Neural cell (in vitro differentiated cells): ENCODE measurements around the gene CNTNAP5. TPM values are rescaled to one million over a fixed set of nuclear protein-coding genes. Genes with fewer than 3 reads are reported as not detected.

Experiments
- H2AFZ ChIP-seq: fragments of 200-600, 300-800 bp; sonication (generic), shearing (Covaris generic); 2 replicates; pipeline ENCODE4 v1.6.0; 2014; ENCODE audit warnings: low read depth, mild to moderate bottlenecking, antibody characterized with exemption, low read length, moderate library complexity
- H3F3A ChIP-seq: fragments of 200-600 bp; shearing (Covaris generic); 2 replicates; pipeline ENCODE4 v1.6.1; 2016; ENCODE audit warnings: mild to moderate bottlenecking, moderate library complexity, mixed read lengths, antibody characterized with exemption, low read length; ENCODE audit not compliant: insufficient read depth, poor library complexity, severe bottlenecking
- H3K27ac ChIP-seq: fragments of 200-600, 300-800 bp; sonication (generic), shearing (Covaris generic); 2 replicates; pipeline ENCODE4 v1.5.1; 2014; ENCODE audit warnings: mild to moderate bottlenecking, low read length, moderate library complexity
- H3K27me3 ChIP-seq: fragments of 300-800, 200-600 bp; sonication (generic), shearing (Covaris generic); 2 replicates; pipeline ENCODE4 v1.6.0; 2014; ENCODE audit warnings: mild to moderate bottlenecking, low read depth, low read length, moderate library complexity; ENCODE audit not compliant: insufficient read depth
- H3K36me3 ChIP-seq: fragments of 300-800, 200-600 bp; sonication (generic), shearing (Covaris generic); 2 replicates; pipeline ENCODE4 v1.5.1; 2014; ENCODE audit warnings: mild to moderate bottlenecking, antibody characterized with exemption, low read length, moderate library complexity; ENCODE audit not compliant: insufficient read depth
- H3K4me2 ChIP-seq: fragments of 300-800, 200-600 bp; sonication (generic), shearing (Covaris generic); 2 replicates; pipeline ENCODE4 v1.6.0; 2014; ENCODE audit warnings: mild to moderate bottlenecking, low read length
- H3K4me3 ChIP-seq: fragments of 300-800, 200-600 bp; sonication (generic), shearing (Covaris generic); 2 replicates; pipeline ENCODE4 v1.5.1; 2014; ENCODE audit warnings: mild to moderate bottlenecking, low read length, moderate library complexity
- H3K79me2 ChIP-seq: fragments of 200-600 bp; shearing (Covaris generic); replicated peaks from 2 replicates; pipeline ENCODE4 v1.6.0; 2014; ENCODE audit warnings: mild to moderate bottlenecking, low read length, moderate library complexity; ENCODE audit not compliant: insufficient read depth
- H3K9ac ChIP-seq: fragments of 300-800, 200-600 bp; sonication (generic), shearing (Covaris generic); 2 replicates; pipeline ENCODE4 v1.6.1; 2016; ENCODE audit warnings: mild to moderate bottlenecking, low read length, mixed read lengths
- H3K9me2 ChIP-seq: fragments of 200-600 bp; shearing (Covaris generic); 2 replicates; pipeline ENCODE4 v1.6.1; 2016; ENCODE audit warnings: mild to moderate bottlenecking, low read length, mixed read lengths; ENCODE audit not compliant: insufficient read depth
- H3K9me3 ChIP-seq: fragments of 200-600, 300-800 bp; sonication (generic), shearing (Covaris generic); 2 replicates; pipeline ENCODE4 v1.6.1; 2016; ENCODE audit warnings: mild to moderate bottlenecking, mixed run types, low read length, moderate library complexity, mixed read lengths
- H4K20me1 ChIP-seq: fragments of 200-600 bp; shearing (Covaris generic); 2 replicates; pipeline ENCODE4 v1.6.1; 2016; ENCODE audit warnings: mild to moderate bottlenecking, mixed run types; ENCODE audit not compliant: insufficient read depth
- EP300 ChIP-seq: fragments of 450-650 bp; conservative IDR thresholded peaks from 2 replicates; pipeline ENCODE4 v1.6.1; 2014; ENCODE audit warnings: antibody characterized with exemption, mild to moderate bottlenecking, moderate library complexity; ENCODE audit not compliant: poor library complexity, severe bottlenecking
- EZH2 ChIP-seq: fragments of 200-600, 300-800 bp; shearing (Covaris generic), sonication (generic); IDR thresholded peaks from 2 replicates; pipeline ENCODE4 v1.6.1; 2014; ENCODE audit warnings: antibody characterized with exemption, low read length, borderline replicate concordance, mild to moderate bottlenecking; ENCODE audit not compliant: insufficient read depth, poor library complexity, severe bottlenecking
- MXI1 ChIP-seq: fragments of 450-650 bp; conservative IDR thresholded peaks from 2 replicates; pipeline ENCODE4 v1.6.1; 2014; ENCODE audit warnings: antibody characterized with exemption, mild to moderate bottlenecking; ENCODE audit not compliant: poor library complexity, severe bottlenecking
- POLR2AphosphoS5 ChIP-seq: IDR thresholded peaks from 2 replicates; pipeline ENCODE4 v1.6.1; 2012
- RAD21 ChIP-seq: fragments of 450-650 bp; conservative IDR thresholded peaks from 2 replicates; pipeline ENCODE4 v1.6.1; 2014; ENCODE audit warnings: antibody characterized with exemption, mild to moderate bottlenecking, moderate library complexity
- SMC3 ChIP-seq: fragments of 450-650 bp; conservative IDR thresholded peaks from 2 replicates; pipeline ENCODE4 v1.6.1; 2014; ENCODE audit warnings: antibody characterized with exemption, mild to moderate bottlenecking, moderate library complexity; ENCODE audit not compliant: poor library complexity
- TAF1 ChIP-seq: IDR thresholded peaks from 2 replicates; pipeline ENCODE4 v1.6.1; 2012; ENCODE audit warnings: low read depth
- polyA plus RNA-seq: library from polyadenylated mRNA; depleted of rRNA; stranded (reverse); fragments of >200 nt; gene quantifications from 2 replicates; pipeline ENCODE4 v1.2.3, GENCODE V29; 2014
- TF ChIP-seq, protein P1 (sequence below): IDR thresholded peaks from 2 replicates; pipeline ENCODE4 v1.6.1; 2012; ENCODE audit warnings: borderline replicate concordance
- TF ChIP-seq, protein P2 (sequence below): fragments of 450-650 bp; IDR thresholded peaks from 2 replicates; pipeline ENCODE4 v1.5.1; 2014; ENCODE audit warnings: antibody characterized with exemption, mild to moderate bottlenecking, moderate library complexity; ENCODE audit not compliant: poor library complexity, severe bottlenecking

Gene CNTNAP5
- polyA plus RNA-seq, 1 donor from 2014 or later, result 19.3 TPM

DNA sequence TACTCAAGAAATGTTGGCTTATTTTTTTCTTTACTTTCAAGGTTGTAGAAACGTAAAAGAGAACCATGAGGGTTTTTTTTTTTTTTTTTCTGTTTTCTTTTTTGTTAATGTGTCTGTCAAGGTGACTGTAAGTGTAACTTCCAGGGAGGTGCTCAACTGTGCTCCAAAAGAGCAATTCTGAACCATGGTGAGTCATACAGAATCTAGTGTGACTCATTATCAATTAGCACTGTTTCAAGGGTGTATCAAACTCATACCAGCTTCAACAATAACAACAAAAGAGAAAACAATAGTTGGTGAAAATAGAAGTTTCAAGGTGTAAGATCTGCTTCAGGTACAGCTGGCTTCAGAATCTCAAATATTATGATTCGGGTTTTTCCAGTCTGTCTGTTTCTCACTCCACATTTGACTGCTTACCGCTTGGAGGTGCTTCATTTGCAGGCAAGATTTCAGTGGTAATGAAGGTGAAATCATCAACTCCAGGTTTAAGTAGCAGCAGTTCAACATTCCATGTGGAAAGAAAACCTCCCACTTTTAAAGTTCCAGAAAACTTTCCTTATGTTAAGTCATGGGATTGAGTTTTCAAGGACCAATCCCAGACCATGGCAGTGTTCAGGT, 850.6 kb downstream of the CNTNAP5 start:
- no peaks in the 10 kb centered on the region for H3K36me3 ChIP-seq
- no peaks in the 10 kb centered on the region for H3F3A ChIP-seq
- H3K9ac ChIP-seq, result no peak overlapping the region
- no peaks in the 10 kb centered on the region for H3K9me3 ChIP-seq
- H4K20me1 ChIP-seq, result no peaks in the 10 kb centered on the region
- TF ChIP-seq POLR2AphosphoS5 (no peak), MXI1 (no peak), EZH2 (no peak), TAF1 (no peak), RAD21 (no peak), SMC3 (no peak), EP300 (no peak)
- TF ChIP-seq, protein P1, sequence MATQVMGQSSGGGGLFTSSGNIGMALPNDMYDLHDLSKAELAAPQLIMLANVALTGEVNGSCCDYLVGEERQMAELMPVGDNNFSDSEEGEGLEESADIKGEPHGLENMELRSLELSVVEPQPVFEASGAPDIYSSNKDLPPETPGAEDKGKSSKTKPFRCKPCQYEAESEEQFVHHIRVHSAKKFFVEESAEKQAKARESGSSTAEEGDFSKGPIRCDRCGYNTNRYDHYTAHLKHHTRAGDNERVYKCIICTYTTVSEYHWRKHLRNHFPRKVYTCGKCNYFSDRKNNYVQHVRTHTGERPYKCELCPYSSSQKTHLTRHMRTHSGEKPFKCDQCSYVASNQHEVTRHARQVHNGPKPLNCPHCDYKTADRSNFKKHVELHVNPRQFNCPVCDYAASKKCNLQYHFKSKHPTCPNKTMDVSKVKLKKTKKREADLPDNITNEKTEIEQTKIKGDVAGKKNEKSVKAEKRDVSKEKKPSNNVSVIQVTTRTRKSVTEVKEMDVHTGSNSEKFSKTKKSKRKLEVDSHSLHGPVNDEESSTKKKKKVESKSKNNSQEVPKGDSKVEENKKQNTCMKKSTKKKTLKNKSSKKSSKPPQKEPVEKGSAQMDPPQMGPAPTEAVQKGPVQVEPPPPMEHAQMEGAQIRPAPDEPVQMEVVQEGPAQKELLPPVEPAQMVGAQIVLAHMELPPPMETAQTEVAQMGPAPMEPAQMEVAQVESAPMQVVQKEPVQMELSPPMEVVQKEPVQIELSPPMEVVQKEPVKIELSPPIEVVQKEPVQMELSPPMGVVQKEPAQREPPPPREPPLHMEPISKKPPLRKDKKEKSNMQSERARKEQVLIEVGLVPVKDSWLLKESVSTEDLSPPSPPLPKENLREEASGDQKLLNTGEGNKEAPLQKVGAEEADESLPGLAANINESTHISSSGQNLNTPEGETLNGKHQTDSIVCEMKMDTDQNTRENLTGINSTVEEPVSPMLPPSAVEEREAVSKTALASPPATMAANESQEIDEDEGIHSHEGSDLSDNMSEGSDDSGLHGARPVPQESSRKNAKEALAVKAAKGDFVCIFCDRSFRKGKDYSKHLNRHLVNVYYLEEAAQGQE, result no peak
- TF ChIP-seq, protein P2, sequence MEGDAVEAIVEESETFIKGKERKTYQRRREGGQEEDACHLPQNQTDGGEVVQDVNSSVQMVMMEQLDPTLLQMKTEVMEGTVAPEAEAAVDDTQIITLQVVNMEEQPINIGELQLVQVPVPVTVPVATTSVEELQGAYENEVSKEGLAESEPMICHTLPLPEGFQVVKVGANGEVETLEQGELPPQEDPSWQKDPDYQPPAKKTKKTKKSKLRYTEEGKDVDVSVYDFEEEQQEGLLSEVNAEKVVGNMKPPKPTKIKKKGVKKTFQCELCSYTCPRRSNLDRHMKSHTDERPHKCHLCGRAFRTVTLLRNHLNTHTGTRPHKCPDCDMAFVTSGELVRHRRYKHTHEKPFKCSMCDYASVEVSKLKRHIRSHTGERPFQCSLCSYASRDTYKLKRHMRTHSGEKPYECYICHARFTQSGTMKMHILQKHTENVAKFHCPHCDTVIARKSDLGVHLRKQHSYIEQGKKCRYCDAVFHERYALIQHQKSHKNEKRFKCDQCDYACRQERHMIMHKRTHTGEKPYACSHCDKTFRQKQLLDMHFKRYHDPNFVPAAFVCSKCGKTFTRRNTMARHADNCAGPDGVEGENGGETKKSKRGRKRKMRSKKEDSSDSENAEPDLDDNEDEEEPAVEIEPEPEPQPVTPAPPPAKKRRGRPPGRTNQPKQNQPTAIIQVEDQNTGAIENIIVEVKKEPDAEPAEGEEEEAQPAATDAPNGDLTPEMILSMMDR, result no peak
- H2AFZ ChIP-seq, result no peak overlapping the region
- no peaks in the 10 kb centered on the region for H3K27me3 ChIP-seq
- H3K27ac ChIP-seq, result no peak overlapping the region
- no peaks in the 10 kb centered on the region for H3K79me2 ChIP-seq
- no peaks in the 10 kb centered on the region for H3K9me2 ChIP-seq
- no peak overlapping the region for H3K4me2 ChIP-seq
- H3K4me3 ChIP-seq, result no peak overlapping the region

DNA sequence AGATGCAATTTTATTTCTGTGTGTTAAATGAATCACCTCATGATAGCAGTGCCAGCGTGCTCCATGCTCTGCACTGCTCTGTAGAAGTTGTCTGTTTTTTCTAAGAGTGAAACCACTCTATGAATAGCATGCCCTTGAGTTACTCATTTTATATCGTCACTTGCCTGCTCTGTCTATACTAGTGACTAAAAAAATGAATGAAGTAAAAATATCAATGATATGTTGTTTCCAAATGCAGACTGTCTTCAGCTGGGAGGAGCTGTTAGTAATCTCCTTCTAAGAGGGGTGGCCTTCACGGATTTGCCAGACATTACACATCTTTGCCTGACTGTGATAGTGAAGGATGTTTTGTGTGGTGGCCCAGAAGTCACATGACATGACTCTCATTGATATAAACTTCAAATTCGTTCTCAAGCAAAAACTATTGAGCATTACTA, 852.1 kb downstream of the CNTNAP5 start:
- H3K9me3 ChIP-seq, result no peaks in the 10 kb centered on the region
- H3K27me3 ChIP-seq, result no peaks in the 10 kb centered on the region
- no peaks in the 10 kb centered on the region for H3F3A ChIP-seq
- H3K36me3 ChIP-seq, result no peaks in the 10 kb centered on the region
- H3K9me2 ChIP-seq, result no peaks in the 10 kb centered on the region
- H3K4me2 ChIP-seq, result no peak overlapping the region
- no peak overlapping the region for H3K27ac ChIP-seq
- H2AFZ ChIP-seq, result no peak overlapping the region
- no peaks in the 10 kb centered on the region for H4K20me1 ChIP-seq
- no peak overlapping the region for H3K4me3 ChIP-seq
- TF ChIP-seq MXI1 (no peak), EP300 (no peak), TAF1 (no peak), POLR2AphosphoS5 (no peak), EZH2 (no peak), SMC3 (no peak), RAD21 (no peak)
- TF ChIP-seq, protein P1, result no peak
- TF ChIP-seq, protein P2, result no peak
- no peaks in the 10 kb centered on the region for H3K79me2 ChIP-seq
- H3K9ac ChIP-seq, result no peak overlapping the region
